ENCODE measurements around the gene SETD1A. TPM values are rescaled to one million over a fixed set of nuclear protein-coding genes. Genes with fewer than 3 reads are reported as not detected.

The SETD1A gene
- total RNA-seq, 2 donors from 2014 or later, result 23.8 to 25.0 TPM

Other genes starting within 250 kb of the SETD1A start
- 10 to 100 TPM; 49.8 to 54.8 TPM for gene PHKG2, start 209.3 kb upstream of the SETD1A start, total RNA-seq
- gene CFAP119, start 195.7 kb upstream of the SETD1A start, total RNA-seq, result 10 to 100 TPM in 1 of 2 donors, 1 to 10 TPM in 1; 6.9 to 12.6 TPM
- gene RNF40, start 195.4 kb upstream of the SETD1A start, total RNA-seq, result 10 to 100 TPM; 88.4 to 95.8 TPM
- 10 to 100 TPM; 31.8 to 33.3 TPM for gene ZNF629, start 170.5 kb upstream of the SETD1A start, total RNA-seq
- 10 to 100 TPM; 64.7 to 67.6 TPM for gene BCL7C, start 63.7 kb upstream of the SETD1A start, total RNA-seq
- gene CTF1, start 61.1 kb upstream of the SETD1A start, total RNA-seq, result 1 to 10 TPM; 3.1 to 3.3 TPM
- gene FBXL19, start 34.2 kb upstream of the SETD1A start, total RNA-seq, result 10 to 100 TPM; 74.0 to 84.3 TPM
- gene ORAI3, start 8.7 kb upstream of the SETD1A start, total RNA-seq, result 10 to 100 TPM; 16.9 to 17.7 TPM
- 1 to 10 TPM; 4.1 to 4.8 TPM for gene HSD3B7, start 27.5 kb downstream of the SETD1A start, total RNA-seq
- 1 to 10 TPM; 3.2 to 7.0 TPM for gene STX1B, start 52.9 kb downstream of the SETD1A start, total RNA-seq
- 10 to 100 TPM; 34.4 to 37.6 TPM for gene STX4, start 75.8 kb downstream of the SETD1A start, total RNA-seq
- gene ZNF668, start 116.5 kb downstream of the SETD1A start, total RNA-seq, result 10 to 100 TPM; 11.2 to 12.6 TPM
- 10 to 100 TPM; 24.9 to 29.2 TPM for gene ZNF646, start 116.7 kb downstream of the SETD1A start, total RNA-seq
- 1 to 10 TPM; 1.7 to 2.8 TPM for gene PRSS53, start 131.2 kb downstream of the SETD1A start, total RNA-seq
- gene VKORC1, start 137.0 kb downstream of the SETD1A start, total RNA-seq, result 10 to 100 TPM; 53.7 to 63.0 TPM
- gene BCKDK, start 150.6 kb downstream of the SETD1A start, total RNA-seq, result 10 to 100 TPM; 47.0 to 57.7 TPM
- gene KAT8, start 159.9 kb downstream of the SETD1A start, total RNA-seq, result 10 to 100 TPM; 51.0 to 55.8 TPM
- 10 to 100 TPM; 79.7 to 80.1 TPM for gene PRSS8, start 178.0 kb downstream of the SETD1A start, total RNA-seq
- gene PRSS36, start 192.3 kb downstream of the SETD1A start, total RNA-seq, result under 1 TPM; 0.22 to 0.71 TPM
- gene FUS, start 222.4 kb downstream of the SETD1A start, total RNA-seq, result 100 to 1,000 TPM; 698 to 827 TPM
- 10 to 100 TPM; 26.3 to 29.8 TPM for gene PYCARD, start 245.0 kb downstream of the SETD1A start, total RNA-seq

All from endodermal cell (in vitro differentiated cells).